ENCODE measurements around the gene OTOP2. TPM values are rescaled to one million over a fixed set of nuclear protein-coding genes. Genes with fewer than 3 reads are reported as not detected.

OTOP2 gene
- total RNA-seq, 1 experiment from 2014 or later, result 0.11 TPM

DNA sequence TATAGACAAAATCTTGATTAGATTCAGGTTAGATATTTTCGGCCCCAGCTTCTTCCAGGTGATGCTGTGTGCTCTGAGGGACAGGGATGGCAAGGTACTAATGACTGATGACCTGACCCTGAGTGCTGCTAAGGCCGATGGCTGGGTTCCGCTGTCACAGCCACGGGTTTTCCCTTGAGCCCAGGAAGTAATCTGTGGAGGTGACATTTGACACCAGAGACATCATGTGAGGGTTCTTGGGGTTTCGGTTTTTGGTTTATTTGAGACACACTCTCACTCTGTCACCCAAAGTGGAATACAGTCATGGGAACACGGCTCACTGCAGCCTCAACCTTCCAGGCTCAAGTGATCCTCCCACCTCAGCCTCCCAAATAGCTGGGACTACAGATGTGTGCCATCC lies 21.5 kb downstream of the OTOP2 start:
- TF ChIP-seq, protein P1, sequence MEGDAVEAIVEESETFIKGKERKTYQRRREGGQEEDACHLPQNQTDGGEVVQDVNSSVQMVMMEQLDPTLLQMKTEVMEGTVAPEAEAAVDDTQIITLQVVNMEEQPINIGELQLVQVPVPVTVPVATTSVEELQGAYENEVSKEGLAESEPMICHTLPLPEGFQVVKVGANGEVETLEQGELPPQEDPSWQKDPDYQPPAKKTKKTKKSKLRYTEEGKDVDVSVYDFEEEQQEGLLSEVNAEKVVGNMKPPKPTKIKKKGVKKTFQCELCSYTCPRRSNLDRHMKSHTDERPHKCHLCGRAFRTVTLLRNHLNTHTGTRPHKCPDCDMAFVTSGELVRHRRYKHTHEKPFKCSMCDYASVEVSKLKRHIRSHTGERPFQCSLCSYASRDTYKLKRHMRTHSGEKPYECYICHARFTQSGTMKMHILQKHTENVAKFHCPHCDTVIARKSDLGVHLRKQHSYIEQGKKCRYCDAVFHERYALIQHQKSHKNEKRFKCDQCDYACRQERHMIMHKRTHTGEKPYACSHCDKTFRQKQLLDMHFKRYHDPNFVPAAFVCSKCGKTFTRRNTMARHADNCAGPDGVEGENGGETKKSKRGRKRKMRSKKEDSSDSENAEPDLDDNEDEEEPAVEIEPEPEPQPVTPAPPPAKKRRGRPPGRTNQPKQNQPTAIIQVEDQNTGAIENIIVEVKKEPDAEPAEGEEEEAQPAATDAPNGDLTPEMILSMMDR (conservative IDR thresholded peaks at IDR 0.05), result no peak
- no peak overlapping the region for H4K8ac ChIP-seq (replicated peaks; ENCODE audit: insufficient read length, low read depth, low read length)
- H3K27me3 Mint-ChIP-seq (ENCODE audit: low read depth), result peaks cover 43% of the 10 kb centered on the region
- H3K14ac ChIP-seq (ENCODE audit: insufficient read depth, low read length), result no peak overlapping the region
- H2BK12ac ChIP-seq (ENCODE audit: insufficient read length, low read depth, low read length), result no peak overlapping the region
- H4K91ac ChIP-seq (ENCODE audit: insufficient read length, low read depth, low read length), result no peak overlapping the region
- H3K56ac ChIP-seq (ENCODE audit: insufficient read length, low read depth, low read length), result no peak overlapping the region
- H3K79me1 ChIP-seq (ENCODE audit: insufficient read depth, low read depth, low read length, poor library complexity, severe bottlenecking), result no peaks in the 10 kb centered on the region
- H3K27me3 ChIP-seq (ENCODE audit: insufficient read depth, low read length), result no peaks in the 10 kb centered on the region; the same call in 1 of the 2 replicates
- H3K9ac ChIP-seq (ENCODE audit: extremely low read depth, insufficient read length, low read length), result no peak overlapping the region
- H3K27ac ChIP-seq (ENCODE audit: insufficient read length, low read depth, low read length), result no peak overlapping the region
- H3K9me3 Mint-ChIP-seq, result no peaks in the 10 kb centered on the region
- no CpG with 5 or more reads among the region's 6 CpGs for whole genome bisulfite sequencing (ENCODE audit: extremely low coverage, insufficient read length, low lambda C conversion rate)
- no peak overlapping the region for H3T11ph ChIP-seq (ENCODE audit: low read length)
- no peaks in the 10 kb centered on the region for H4K20me1 ChIP-seq (ENCODE audit: control insufficient read depth, insufficient read depth, insufficient read length)
- no peak overlapping the region for H3K4me3 Mint-ChIP-seq
- DNase-seq, result no peak
- no peak overlapping the region for H2AFZ ChIP-seq (ENCODE audit: low read length)
- H2AK5ac ChIP-seq (ENCODE audit: insufficient read length, low read length), result no peak overlapping the region
- no peaks in the 10 kb centered on the region for H3K9me3 ChIP-seq (ENCODE audit: control insufficient read depth, low read depth, low read length)
- H2BK15ac ChIP-seq (ENCODE audit: low read depth, low read length), result no peak overlapping the region
- no peaks in the 10 kb centered on the region for H3K36me3 Mint-ChIP-seq (ENCODE audit: insufficient read depth in 1 of 3, low read depth in 3 of 3)
- no peak overlapping the region for H3K4me2 ChIP-seq (ENCODE audit: insufficient read depth, insufficient read length, low read length)
- no peak overlapping the region for H3K23ac ChIP-seq (ENCODE audit: insufficient read length, low read depth, low read length)
- no peaks in the 10 kb centered on the region for H3K23me2 ChIP-seq (ENCODE audit: insufficient read length, low read depth, low read length, poor library complexity, severe bottlenecking)
- H3K4me1 Mint-ChIP-seq, result peaks cover 22 to 31% of the 10 kb centered on the region in 2 experiments
- no peaks in the 10 kb centered on the region; the same call in 1 of the 2 replicates for H3K4me1 ChIP-seq (ENCODE audit: insufficient read depth, low read length)
- no peak overlapping the region for H2BK5ac ChIP-seq (ENCODE audit: insufficient read length, low read length)
- no peaks in the 10 kb centered on the region for H3K79me2 ChIP-seq (ENCODE audit: insufficient read depth, low read length)
- no peak overlapping the region for H2BK20ac ChIP-seq (ENCODE audit: low read depth, low read length, poor library complexity, severe bottlenecking)
- no peak overlapping the region for H3K27ac Mint-ChIP-seq
- no peak overlapping the region for H3K4ac ChIP-seq (ENCODE audit: low read depth, low read length)
- H2BK120ac ChIP-seq (ENCODE audit: low read depth, low read length, poor library complexity, severe bottlenecking), result no peak overlapping the region
- no peak overlapping the region for H3K18ac ChIP-seq (ENCODE audit: insufficient read length, low read depth, low read length)
- H4K5ac ChIP-seq (ENCODE audit: insufficient read length, low read depth, low read length), result no peak overlapping the region

Measured in H9 (cell line).